ENCODE data around the gene MSRB3. TPM values are rescaled to one million over a fixed set of nuclear protein-coding genes. Genes with fewer than 3 reads are reported as not detected.
A peak's percentile ranks its signal among the peaks of the same experiment; 100 is the strongest.

MSRB3 gene
- total RNA-seq, 6 donors from 2014 or later = 15.7 to 76.3 (median 30.4) TPM

GRCh38 chr12:65465766-65466547 is 187.5 kb downstream of the MSRB3 start:
- ATAC-seq (ENCODE audit: low FRiP score in 2 of 2) = peak in 1 of 2 donors; percentile 63
- DNase-seq = peak in 1 of 2 donors; percentile 45
- TF ChIP-seq POLR2AphosphoS5 (IDR thresholded peaks at IDR 0.05) = no peak
- no peak for TF ChIP-seq CTCF (IDR thresholded peaks at IDR 0.05)
- no peak for TF ChIP-seq POLR2A (IDR thresholded peaks at IDR 0.05)
- TF ChIP-seq EP300 (IDR thresholded peaks at IDR 0.05) = no peak
- peaks cover 0 to 24% (median 0%) of the 10 kb centered on the region in 4 donors for H3K36me3 ChIP-seq
- no peak overlapping the region for H3K27ac ChIP-seq
- H3K4me3 ChIP-seq = no peak overlapping the region
- no peaks in the 10 kb centered on the region for H3K27me3 ChIP-seq
- no peaks in the 10 kb centered on the region for H3K9me3 ChIP-seq
- 86 to 92% methylated on average over 9 of the region's 9 CpGs for WGBS, 2 donors
- no peaks in the 10 kb centered on the region for H3K4me1 ChIP-seq

GRCh38 chr12:65466911-65467310 is 188.4 kb downstream of the MSRB3 start:
- TF ChIP-seq CTCF (IDR thresholded peaks at IDR 0.05) (no peak), POLR2A (IDR thresholded peaks at IDR 0.05) (no peak), POLR2AphosphoS5 (IDR thresholded peaks at IDR 0.05) (no peak), EP300 (IDR thresholded peaks at IDR 0.05) (no peak)
- H3K4me3 ChIP-seq = no peak overlapping the region
- DNase-seq (no peak), ATAC-seq (ENCODE audit: low FRiP score in 2 of 2) (no peak)
- H3K36me3 ChIP-seq = peaks cover 0 to 24% (median 0%) of the 10 kb centered on the region in 4 donors
- WGBS, 2 donors = 84 to 94% methylated on average over 1 of the region's 1 CpG
- H3K4me1 ChIP-seq = no peaks in the 10 kb centered on the region
- H3K9me3 ChIP-seq = no peaks in the 10 kb centered on the region
- H3K27me3 ChIP-seq = no peaks in the 10 kb centered on the region
- H3K27ac ChIP-seq = no peak overlapping the region

- peaks cover 0 to 2% (median 0%) of the 10 kb centered on the region in 4 donors for H3K36me3 ChIP-seq
- WGBS, 2 donors = 84 to 87% methylated on average over 6 of the region's 6 CpGs
- H3K9me3 ChIP-seq = no peaks in the 10 kb centered on the region
- H3K27ac ChIP-seq = no peak overlapping the region
- DNase-seq (no peak), ATAC-seq (ENCODE audit: low FRiP score in 2 of 2) (no peak)
- no peak overlapping the region for H3K4me3 ChIP-seq
- H3K27me3 ChIP-seq = no peaks in the 10 kb centered on the region
- no peak for TF ChIP-seq POLR2A (IDR thresholded peaks at IDR 0.05)
- TF ChIP-seq EP300 (IDR thresholded peaks at IDR 0.05) = no peak
- no peak for TF ChIP-seq POLR2AphosphoS5 (IDR thresholded peaks at IDR 0.05)
- TF ChIP-seq CTCF (IDR thresholded peaks at IDR 0.05) = no peak
- no peaks in the 10 kb centered on the region for H3K4me1 ChIP-seq
These were observed 191.8 kb downstream of the MSRB3 start for GRCh38 chr12:65470256-65470655.

- whole genome bisulfite sequencing, 2 donors = 74 to 86% methylated on average over 2 of the region's 2 CpGs
- Histone ChIP-seq H3K27ac (no peak overlapping the region), H3K27me3 (no peaks in the 10 kb centered on the region), H3K4me3 (no peak overlapping the region), H3K4me1 (no peaks in the 10 kb centered on the region), H3K9me3 (no peaks in the 10 kb centered on the region), H3K36me3 (no peaks in the 10 kb centered on the region)
- DNase-seq (no peak), ATAC-seq (ENCODE audit: low FRiP score in 2 of 2) (no peak)
- TF ChIP-seq POLR2A (IDR thresholded peaks at IDR 0.05) (no peak), EP300 (IDR thresholded peaks at IDR 0.05) (no peak), CTCF (IDR thresholded peaks at IDR 0.05) (no peak), POLR2AphosphoS5 (IDR thresholded peaks at IDR 0.05) (no peak)
These were observed 193.6 kb downstream of the MSRB3 start for GRCh38 chr12:65472079-65472478.

GRCh38 chr12:65474831-65475230 is 196.3 kb downstream of the MSRB3 start:
- Histone ChIP-seq H3K4me3 (no peak overlapping the region), H3K4me1 (no peaks in the 10 kb centered on the region), H3K27me3 (no peaks in the 10 kb centered on the region), H3K9me3 (no peaks in the 10 kb centered on the region), H3K36me3 (no peaks in the 10 kb centered on the region), H3K27ac (no peak overlapping the region)
- ATAC-seq (ENCODE audit: low FRiP score in 2 of 2) = no peak
- WGBS, 2 donors = 94 to 96% methylated on average over 6 of the region's 6 CpGs
- TF ChIP-seq EP300 (IDR thresholded peaks at IDR 0.05) (no peak), POLR2AphosphoS5 (IDR thresholded peaks at IDR 0.05) (no peak), POLR2A (IDR thresholded peaks at IDR 0.05) (no peak), CTCF (IDR thresholded peaks at IDR 0.05) (no peak)
- DNase-seq = no peak
